H1 (cell line): ENCODE measurements around the gene DPYD. TPM values are rescaled to one million over a fixed set of nuclear protein-coding genes. Genes with fewer than 3 reads are reported as not detected.

Experiments
- CTCF ChIA-PET: fragments of 300-600 bp; sonication (Branson Sonifier 250); formaldehyde crosslinking; loops from one replicate; lab custom pipeline; 2021; ENCODE audit not compliant: partially characterized antibody; lab: Charles Lee
- POLR2A ChIA-PET: fragments of 300-600 bp; sonication (Branson Sonifier 250); formaldehyde crosslinking; loops from one replicate; lab custom pipeline; 2021; ENCODE audit warnings: inconsistent platforms; ENCODE audit not compliant: partially characterized antibody; lab: Charles Lee
- DNase-seq, 2 experiments: peaks; one replicate each; pipeline versions ENCODE4 v3.0.0 to v3.0.0-alpha.2; 2010 to 2022; ENCODE audit warnings: low spot score in 2 of 2, low read depth in 1 of 2, mixed read lengths in 1 of 2
- FAIRE-seq: peaks from 2 replicates; lab custom pipeline; 2011; peaks lifted over from hg19 to GRCh38; lab: Jason Lieb, UNC
- H2AFZ ChIP-seq: 2 replicates; pipeline ENCODE4 v1.8.1; 2012; ENCODE audit warnings: low read length, inconsistent platforms
- H2AK5ac ChIP-seq: 2 replicates; pipeline ENCODE4 v1.6.1; 2013; ENCODE audit warnings: low read depth, low read length
- H2BK120ac ChIP-seq: replicated peaks from 2 replicates; pipeline ENCODE3; 2013; ENCODE audit warnings: low read depth, low read length, inconsistent platforms
- H2BK12ac ChIP-seq: 2 replicates; pipeline ENCODE4 v1.6.1; 2013; ENCODE audit warnings: low read depth, low read length
- H2BK15ac ChIP-seq: 2 replicates; pipeline ENCODE4 v1.6.1; 2013; ENCODE audit warnings: low read length
- H2BK20ac ChIP-seq: 2 replicates; pipeline ENCODE4 v1.6.1; 2013; ENCODE audit warnings: low read length
- H2BK5ac ChIP-seq: 2 replicates; pipeline ENCODE4 v1.6.1; 2013; ENCODE audit warnings: low read depth, low read length
- H3K14ac ChIP-seq: 2 replicates; pipeline ENCODE4 v1.6.1; 2013; ENCODE audit warnings: inconsistent platforms; ENCODE audit not compliant: insufficient read length
- H3K18ac ChIP-seq: 2 replicates; pipeline ENCODE4 v1.6.1; 2013; ENCODE audit warnings: low read length; ENCODE audit errors: extremely low read depth
- H3K23ac ChIP-seq: 2 replicates; pipeline ENCODE4 v1.6.1; 2013; ENCODE audit warnings: inconsistent platforms; ENCODE audit not compliant: insufficient read length
- H3K23me2 ChIP-seq: 2 replicates; pipeline ENCODE4 v1.6.1; 2013; ENCODE audit warnings: low read depth, low read length
- H3K27ac ChIP-seq: 2 replicates; pipeline ENCODE4 v1.6.1; 2011; ENCODE audit warnings: low read depth, low read length, inconsistent platforms
- H3K27me3 ChIP-seq, 4 experiments: replicated peaks in 1 of 4; 1 replicate in 1 of 4; 2 replicates in 3 of 4; pipeline versions ENCODE4 v1.6.1 to v1.8.1; 2011 to 2013; ENCODE audit warnings: low read length in 3 of 4, mild to moderate bottlenecking in 3 of 4, inconsistent platforms in 2 of 4, mixed read lengths in 2 of 4, moderate library complexity in 1 of 4; ENCODE audit not compliant: control insufficient read depth in 3 of 4, insufficient read depth in 3 of 4; ENCODE audit errors: extremely low read depth in 1 of 4
- H3K36me3 ChIP-seq, 4 experiments: 2 replicates each; pipeline versions ENCODE4 v1.6.1 to v1.8.1; 2011 to 2013; ENCODE audit warnings: mild to moderate bottlenecking in 4 of 4, low read length in 3 of 4, moderate library complexity in 2 of 4, control low read depth in 1 of 4, inconsistent platforms in 1 of 4; ENCODE audit not compliant: insufficient read depth in 4 of 4, control insufficient read depth in 2 of 4
- H3K4ac ChIP-seq: replicated peaks from 2 replicates; pipeline ENCODE3; 2013; ENCODE audit warnings: low read length, low read depth, mixed read lengths, inconsistent platforms; ENCODE audit not compliant: insufficient read length
- H3K4me1 ChIP-seq, 4 experiments: replicated peaks in 1 of 4; 1 replicate in 1 of 4; 2 replicates in 3 of 4; pipeline versions ENCODE4 v1.6.1 to v1.8.1; 2011 to 2013; ENCODE audit warnings: low read length in 3 of 4, inconsistent platforms in 2 of 4, mixed read lengths in 1 of 4; ENCODE audit not compliant: insufficient read depth in 4 of 4, control insufficient read depth in 3 of 4
- H3K4me2 ChIP-seq, 2 experiments: 2 replicates each; pipeline versions ENCODE4 v1.6.1 to v1.8.1; 2011 to 2013; ENCODE audit warnings: low read depth in 2 of 2, low read length in 2 of 2, control low read depth in 1 of 2, inconsistent platforms in 1 of 2, mild to moderate bottlenecking in 1 of 2; ENCODE audit not compliant: insufficient read depth in 1 of 2
- H3K4me3 ChIP-seq, 4 experiments: fragments of 200-600, 300-600 bp in 1 of 4; sonication (generic), shearing (Covaris generic), sonication (Bioruptor Twin) in 1 of 4; 2 replicates each; pipeline versions ENCODE4 v1.5.1 to v1.8.1; 2011 to 2016; ENCODE audit warnings: low read length in 4 of 4, low read depth in 3 of 4, control low read depth in 2 of 4, inconsistent platforms in 2 of 4, mild to moderate bottlenecking in 2 of 4, mixed read lengths in 1 of 4, moderate library complexity in 1 of 4; ENCODE audit not compliant: insufficient read depth in 2 of 4; ENCODE audit errors: extremely low read depth in 1 of 4
- H3K56ac ChIP-seq: replicated peaks from 2 replicates; pipeline ENCODE3; 2013; ENCODE audit warnings: low read depth, mild to moderate bottlenecking, mixed read lengths, low read length, inconsistent platforms; ENCODE audit not compliant: insufficient read length
- H3K79me1 ChIP-seq: 2 replicates; pipeline ENCODE4 v1.6.1; 2013; ENCODE audit warnings: low read depth, low read length, control low read depth
- H3K79me2 ChIP-seq, 2 experiments: 2 replicates each; pipeline versions ENCODE4 v1.6.1 to v1.8.1; 2012 to 2013; ENCODE audit warnings: low read length in 2 of 2, mild to moderate bottlenecking in 2 of 2, inconsistent platforms in 1 of 2; ENCODE audit not compliant: insufficient read depth in 2 of 2, control insufficient read depth in 1 of 2
- H3K9ac ChIP-seq, 4 experiments: replicated peaks in 1 of 4; 1 replicate in 1 of 4; 2 replicates in 3 of 4; pipeline versions ENCODE4 v1.6.1 to v1.8.1; 2011 to 2013; ENCODE audit warnings: low read depth in 3 of 4, low read length in 3 of 4, control low read depth in 2 of 4, mild to moderate bottlenecking in 2 of 4, moderate library complexity in 2 of 4, inconsistent platforms in 1 of 4; ENCODE audit errors: extremely low read depth in 1 of 4
- H3K9me3 ChIP-seq, 2 experiments: 2 replicates each; pipeline versions ENCODE4 v1.6.1 to v1.8.1; 2012 to 2013; ENCODE audit warnings: mild to moderate bottlenecking in 2 of 2, moderate library complexity in 2 of 2, control low read depth in 1 of 2, inconsistent platforms in 1 of 2, low read depth in 1 of 2, low read length in 1 of 2, mixed read lengths in 1 of 2; ENCODE audit not compliant: insufficient read depth in 2 of 2
- H4K20me1 ChIP-seq, 2 experiments: replicated peaks in 1 of 2; 2 replicates each; pipeline versions ENCODE3 to v1.8.1; 2011 to 2013; ENCODE audit warnings: inconsistent platforms in 2 of 2, low read length in 2 of 2, mild to moderate bottlenecking in 1 of 2; ENCODE audit not compliant: insufficient read depth in 2 of 2, control insufficient read depth in 1 of 2
- H4K5ac ChIP-seq: 2 replicates; pipeline ENCODE4 v1.6.1; 2013; ENCODE audit warnings: low read length, low read depth, mixed read lengths, inconsistent platforms; ENCODE audit not compliant: insufficient read length
- H4K8ac ChIP-seq: 2 replicates; pipeline ENCODE4 v1.8.0; 2013; ENCODE audit warnings: mild to moderate bottlenecking, moderate library complexity, low read length, inconsistent platforms; ENCODE audit not compliant: insufficient read depth; ENCODE audit errors: extremely low read depth
- H4K91ac ChIP-seq: replicated peaks from 2 replicates; pipeline ENCODE3; 2013; ENCODE audit warnings: low read length, mixed read lengths, inconsistent platforms; ENCODE audit not compliant: insufficient read length
- CTCF ChIP-seq, 3 experiments: IDR thresholded peaks; 1 replicate in 2 of 3; 2 replicates in 1 of 3; pipeline versions ENCODE4 v1.5.1 to v1.6.1; 2011; ENCODE audit warnings: low read length in 3 of 3, mild to moderate bottlenecking in 3 of 3, inconsistent platforms in 2 of 3, low read depth in 1 of 3, moderate library complexity in 1 of 3; ENCODE audit not compliant: insufficient read depth in 1 of 3; ENCODE audit errors: control extremely low read depth in 1 of 3
- JUND ChIP-seq: IDR thresholded peaks from 2 replicates; pipeline ENCODE4 v1.6.1; 2011; ENCODE audit warnings: mild to moderate bottlenecking, improper control_type of control experiment, low read length
- NRF1 ChIP-seq: IDR thresholded peaks from 2 replicates; pipeline ENCODE4 v1.6.1; 2011; ENCODE audit warnings: mild to moderate bottlenecking, low read depth, low read length, improper control_type of control experiment
- RAD21 ChIP-seq, 2 experiments: IDR thresholded peaks in 1 of 2; conservative IDR thresholded peaks in 1 of 2; 2 replicates each; pipeline ENCODE4 v1.6.1; 2011; ENCODE audit warnings: low read depth in 2 of 2, low read length in 2 of 2, improper control_type of control experiment in 1 of 2, inconsistent platforms in 1 of 2, mild to moderate bottlenecking in 1 of 2, moderate library complexity in 1 of 2
- TAF7 ChIP-seq: optimal IDR thresholded peaks from 2 replicates; pipeline ENCODE3; 2011; ENCODE audit warnings: low read depth, mild to moderate bottlenecking, inconsistent platforms, low read length, moderate library complexity, borderline replicate concordance
- WGBS, 2 experiments: shearing (Covaris generic) in 1 of 2; methylation state at CpG; one replicate each; pipeline versions ENCODE4 v1.1.6 to v1.1.7; 2013 to 2015; ENCODE audit warnings: low lambda C conversion rate in 2 of 2, mixed read lengths in 2 of 2, inconsistent platforms in 1 of 2, low coverage in 1 of 2, missing lambda C conversion rate in 1 of 2; ENCODE audit not compliant: insufficient replicate concordance in 2 of 2, insufficient coverage in 1 of 2, insufficient read length in 1 of 2; ENCODE audit errors: extremely low coverage in 1 of 2, missing lambda C conversion rate in 1 of 2; 5-methylcytosine and 5-hydroxymethylcytosine counted together
- polyA plus RNA-seq, 7 experiments: library from polyadenylated mRNA; depleted of rRNA in 3 of 7; stranded (reverse) in 5 of 7; unstranded in 2 of 7; fragments of >200 nt in 5 of 7; fragments of 200-250 nt in 2 of 7; gene quantifications; 1 replicate in 5 of 7; 2 replicates in 1 of 7; 4 replicates in 1 of 7; pipeline versions ENCODE4 v1.2.1 to v1.2.3, GENCODE V29; 2011 to 2013; ENCODE audit warnings: missing spikeins in 2 of 7, mixed read lengths in 2 of 7
- total RNA-seq: library from RNA; stranded (reverse); fragmentation: NEBNext Ultra II Directional; extraction: Animal tissue kit (Norgen Biotek cat#: 25700); gene quantifications from 2 replicates; pipeline ENCODE4 v1.2.1, GENCODE V29; 2021

Gene DPYD
- total and polyA plus RNA-seq, 2 of the 8 experiments (the other 6 are each of a cell fraction or from before 2014, with no cell fraction given) = 0.29 to 0.73 TPM

DNA sequence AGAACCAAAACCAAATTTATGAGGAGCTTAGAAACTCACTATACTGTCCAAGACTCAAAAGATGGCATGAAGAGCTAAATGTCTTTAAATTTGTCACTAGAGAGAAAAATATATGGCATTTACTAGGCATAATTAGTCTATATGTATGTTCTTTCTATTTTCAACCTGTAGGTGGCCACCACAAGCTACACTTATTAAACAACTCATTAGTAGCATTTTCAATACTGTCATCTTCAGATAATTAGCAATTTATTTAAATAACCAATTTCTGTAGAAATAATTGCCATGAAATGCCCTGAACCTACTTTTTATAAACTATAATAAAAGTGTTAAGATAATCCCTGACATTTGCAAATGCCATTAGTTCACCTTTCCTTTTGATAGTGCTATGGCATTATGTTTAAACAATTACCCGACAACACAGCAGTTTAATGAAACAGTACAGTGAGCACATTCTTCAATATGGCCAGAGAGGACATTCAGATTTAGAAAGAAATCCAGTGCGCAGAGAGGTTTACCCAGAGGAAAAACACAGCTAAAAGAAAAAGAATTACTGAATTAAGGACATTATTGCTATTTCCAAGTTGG, 676.8 kb downstream of the DPYD start:
- Histone ChIP-seq H2BK15ac (no peak overlapping the region), H3K27ac (no peak overlapping the region), H2BK5ac (no peak overlapping the region), H2AK5ac (no peak overlapping the region), H3K4me3 (no peak overlapping the region), H3K4me2 (no peak overlapping the region), H2BK120ac (no peak overlapping the region), H2AFZ (no peak overlapping the region), H3K18ac (no peak overlapping the region), H4K91ac (no peak overlapping the region), H3K79me2 (no peaks in the 10 kb centered on the region), H3K4ac (no peak overlapping the region), H3K14ac (no peak overlapping the region), H3K23me2 (no peaks in the 10 kb centered on the region), H3K4me1 (no peaks in the 10 kb centered on the region), H3K56ac (no peak overlapping the region), H3K79me1 (no peaks in the 10 kb centered on the region), H2BK20ac (no peak overlapping the region), H2BK12ac (no peak overlapping the region), H4K5ac (no peak overlapping the region), H3K27me3 (no peaks in the 10 kb centered on the region), H3K9me3 (no peaks in the 10 kb centered on the region), H3K36me3 (no peaks in the 10 kb centered on the region), H4K20me1 (no peaks in the 10 kb centered on the region), H4K8ac (no peak overlapping the region), H3K9ac (no peak overlapping the region), H3K23ac (no peak overlapping the region)
- FAIRE-seq = no peak
- POLR2A ChIA-PET = no interaction called here
- DNase-seq = no peak
- TF ChIP-seq TAF7 = no peak
- no peak for TF ChIP-seq NRF1
- peak in 2 of 3 experiments; percentile 4 to 26; a peak in 2 of 4 replicates for TF ChIP-seq CTCF (IDR thresholded peaks at IDR 0.05; ENCODE audit: control extremely low read depth in 1 of 3, insufficient read depth in 1 of 3, low read depth in 1 of 3, low read length in 3 of 3)
- TF ChIP-seq JUND = no peak
- peak in 1 of 2 experiments; percentile 55; a peak in 3 of 4 replicates for TF ChIP-seq RAD21 (IDR thresholded peaks at IDR 0.05 in 1 of 2, conservative IDR thresholded peaks at IDR 0.05 in 1 of 2; ENCODE audit: low read depth in 2 of 2, low read length in 2 of 2)
- CTCF ChIA-PET = interaction anchor here (0.7 to 1.9 kb wide), 29 partner anchors 9 to 1242 kb away, joined by 3 to 15 read pairs (median 4); no protein-coding TSS in a partner anchor
- 79% methylated on average over 2 of the region's 2 CpGs; no CpG with 5 or more reads in 1 of the 2 experiments for WGBS, 2 experiments
